Uterus (tissue), 4 donors: ENCODE results near the gene DYNLT3. TPM values are rescaled to one million over a fixed set of nuclear protein-coding genes. Genes with fewer than 3 reads are reported as not detected.

Experiments used
- DNase-seq, 2 donors: peaks; one replicate each; pipeline ENCODE4 v3.0.0-alpha.2; 2019 to 2020
- H3K27ac ChIP-seq, 2 donors: fragments of 200-600 bp; sonication (generic); 1 replicate in 1 of 2; 2 replicates in 1 of 2; pipeline ENCODE4 v1.5.1; 2016 to 2018
- H3K27me3 ChIP-seq, 2 donors: fragments of 200-600 bp; sonication (generic); one replicate each; pipeline ENCODE4 v1.5.1; 2018 to 2019; ENCODE audit warnings: control low read depth in 1 of 2
- H3K36me3 ChIP-seq, 2 donors: fragments of 200-600 bp; sonication (generic); one replicate each; pipeline ENCODE4 v1.5.1; 2019; ENCODE audit warnings: control low read depth in 1 of 2
- H3K4me1 ChIP-seq, 2 donors: fragments of 200-600 bp; sonication (generic); one replicate each; pipeline ENCODE4 v1.5.1; 2018 to 2019; ENCODE audit warnings: control low read depth in 1 of 2
- H3K4me3 ChIP-seq, 2 donors: fragments of 200-600 bp; sonication (generic); 1 replicate in 1 of 2; 2 replicates in 1 of 2; pipeline ENCODE4 v1.5.1; 2018 to 2019; ENCODE audit warnings: mild to moderate bottlenecking in 1 of 2
- H3K9me3 ChIP-seq, 2 donors: fragments of 200-600 bp; sonication (generic); one replicate each; pipeline ENCODE4 v1.5.1; 2019; ENCODE audit warnings: control low read depth in 1 of 2
- POLR2A ChIP-seq, 2 donors: fragments of 450-650 bp; IDR thresholded peaks; one replicate each; pipeline ENCODE4 v1.6.1; 2016; ENCODE audit warnings: antibody characterized with exemption in 2 of 2, mild to moderate bottlenecking in 1 of 2, moderate library complexity in 1 of 2
- intact Hi-C: fragments of 100-400 bp; cut with DNase I; formaldehyde crosslinking; loops from one replicate; pipeline ENCODE4 v1.15.1; 2023; ENCODE audit warnings: low total_unique reads
- total RNA-seq, 4 donors: library from RNA; depleted of rRNA in 3 of 4; stranded (reverse); fragments of >200 nt in 3 of 4; gene quantifications; one replicate each; pipeline versions ENCODE4 v1.1.0 to v1.2.4, GENCODE V29; 2014 to 2023
- TF ChIP-seq, protein P1 (sequence below), 4 experiments: fragments of 200-600 bp in 2 of 4; fragments of 450-650 bp in 2 of 4; sonication (generic) in 2 of 4; IDR thresholded peaks; one replicate each; pipeline ENCODE4 v1.5.1; 2016 to 2019; ENCODE audit warnings: antibody characterized with exemption in 4 of 4, mild to moderate bottlenecking in 2 of 4, moderate library complexity in 1 of 4
- donor health status: DM: yes; HTN: yes; CAD: no.

Gene DYNLT3
- total RNA-seq, 4 donors from 2014 or later: 31.3 to 59.7 (median 46.6) TPM

DNA sequence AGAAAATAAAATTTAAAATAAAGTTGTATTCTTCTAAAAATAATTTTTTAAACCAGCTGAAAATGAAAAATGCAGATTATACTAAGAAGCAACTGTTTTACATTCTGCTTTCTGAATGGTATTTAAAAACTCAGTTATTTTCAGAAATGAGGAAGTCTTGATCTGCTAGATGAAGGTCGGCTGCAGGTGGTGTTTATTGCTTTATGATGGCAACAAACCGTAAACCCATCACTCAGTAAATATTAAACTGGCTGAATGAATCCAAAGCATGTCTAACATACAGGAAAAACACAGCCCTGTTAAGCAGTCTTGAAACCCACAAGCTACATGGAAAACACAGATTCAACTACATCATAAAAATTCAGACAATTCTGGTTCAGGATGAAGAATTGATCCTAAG lies 29.3 kb downstream of the DYNLT3 start:
- H3K9me3 ChIP-seq: no peaks in the 10 kb centered on the region
- H3K4me1 ChIP-seq: no peaks in the 10 kb centered on the region
- H3K36me3 ChIP-seq: no peaks in the 10 kb centered on the region
- intact Hi-C loops: no loop called here
- H3K27me3 ChIP-seq: no peaks in the 10 kb centered on the region
- DNase-seq: no peak
- TF ChIP-seq, protein P1, sequence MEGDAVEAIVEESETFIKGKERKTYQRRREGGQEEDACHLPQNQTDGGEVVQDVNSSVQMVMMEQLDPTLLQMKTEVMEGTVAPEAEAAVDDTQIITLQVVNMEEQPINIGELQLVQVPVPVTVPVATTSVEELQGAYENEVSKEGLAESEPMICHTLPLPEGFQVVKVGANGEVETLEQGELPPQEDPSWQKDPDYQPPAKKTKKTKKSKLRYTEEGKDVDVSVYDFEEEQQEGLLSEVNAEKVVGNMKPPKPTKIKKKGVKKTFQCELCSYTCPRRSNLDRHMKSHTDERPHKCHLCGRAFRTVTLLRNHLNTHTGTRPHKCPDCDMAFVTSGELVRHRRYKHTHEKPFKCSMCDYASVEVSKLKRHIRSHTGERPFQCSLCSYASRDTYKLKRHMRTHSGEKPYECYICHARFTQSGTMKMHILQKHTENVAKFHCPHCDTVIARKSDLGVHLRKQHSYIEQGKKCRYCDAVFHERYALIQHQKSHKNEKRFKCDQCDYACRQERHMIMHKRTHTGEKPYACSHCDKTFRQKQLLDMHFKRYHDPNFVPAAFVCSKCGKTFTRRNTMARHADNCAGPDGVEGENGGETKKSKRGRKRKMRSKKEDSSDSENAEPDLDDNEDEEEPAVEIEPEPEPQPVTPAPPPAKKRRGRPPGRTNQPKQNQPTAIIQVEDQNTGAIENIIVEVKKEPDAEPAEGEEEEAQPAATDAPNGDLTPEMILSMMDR (IDR thresholded peaks at IDR 0.05): no peak
- no peak for TF ChIP-seq POLR2A (IDR thresholded peaks at IDR 0.05)
- H3K4me3 ChIP-seq: no peak overlapping the region
- H3K27ac ChIP-seq: no peak overlapping the region

DNA sequence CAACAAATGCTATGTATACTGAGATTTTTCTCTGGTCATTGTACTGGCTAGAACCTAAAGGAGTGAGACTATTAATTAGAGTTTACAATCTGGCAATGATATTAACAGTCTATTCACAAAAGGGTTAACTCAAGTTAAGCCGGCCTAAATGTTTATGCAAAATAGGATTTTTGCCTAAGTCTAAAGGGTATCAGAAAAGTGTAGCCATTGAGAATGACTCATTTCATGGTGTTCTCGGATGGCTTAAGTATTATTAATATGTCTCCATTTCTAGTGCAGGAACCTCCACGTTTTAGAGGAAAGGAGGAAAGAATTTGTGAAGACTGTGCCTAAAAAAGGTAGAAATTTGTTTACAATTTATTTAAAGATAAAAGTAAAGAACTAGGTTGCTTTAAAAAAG lies 29.8 kb downstream of the DYNLT3 start:
- Histone ChIP-seq H3K27ac (no peak overlapping the region), H3K4me1 (no peaks in the 10 kb centered on the region), H3K27me3 (no peaks in the 10 kb centered on the region), H3K36me3 (no peaks in the 10 kb centered on the region), H3K4me3 (no peak overlapping the region), H3K9me3 (no peaks in the 10 kb centered on the region)
- TF ChIP-seq POLR2A (IDR thresholded peaks at IDR 0.05): no peak
- TF ChIP-seq, protein P1 (IDR thresholded peaks at IDR 0.05): no peak
- no peak for DNase-seq
- intact Hi-C loops: no loop called here

DNA sequence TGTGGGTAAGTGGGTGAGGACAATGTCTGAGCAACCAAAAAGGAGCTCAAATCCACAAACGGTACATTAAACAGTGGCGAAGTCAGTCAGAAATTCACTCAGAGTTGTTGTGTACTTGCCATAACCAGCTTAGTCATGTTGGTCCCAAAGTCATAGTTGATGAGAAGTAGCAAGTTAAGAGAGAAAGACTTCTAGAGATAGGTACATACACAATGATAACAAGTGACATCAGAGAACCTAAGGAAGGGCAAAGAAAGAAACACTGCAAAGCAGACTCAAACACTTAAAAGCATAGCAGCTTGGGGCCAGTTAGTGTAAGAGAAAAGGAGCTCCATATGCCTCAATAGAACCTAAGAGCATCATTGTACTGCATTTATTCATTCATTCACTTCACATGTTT lies 30.2 kb downstream of the DYNLT3 start:
- Histone ChIP-seq H3K9me3 (no peaks in the 10 kb centered on the region), H3K4me3 (no peak overlapping the region), H3K27me3 (no peaks in the 10 kb centered on the region), H3K27ac (no peak overlapping the region), H3K4me1 (no peaks in the 10 kb centered on the region), H3K36me3 (no peaks in the 10 kb centered on the region)
- intact Hi-C loops: no loop called here
- no peak for TF ChIP-seq POLR2A (IDR thresholded peaks at IDR 0.05)
- TF ChIP-seq, protein P1 (IDR thresholded peaks at IDR 0.05): no peak
- DNase-seq: no peak

DNA sequence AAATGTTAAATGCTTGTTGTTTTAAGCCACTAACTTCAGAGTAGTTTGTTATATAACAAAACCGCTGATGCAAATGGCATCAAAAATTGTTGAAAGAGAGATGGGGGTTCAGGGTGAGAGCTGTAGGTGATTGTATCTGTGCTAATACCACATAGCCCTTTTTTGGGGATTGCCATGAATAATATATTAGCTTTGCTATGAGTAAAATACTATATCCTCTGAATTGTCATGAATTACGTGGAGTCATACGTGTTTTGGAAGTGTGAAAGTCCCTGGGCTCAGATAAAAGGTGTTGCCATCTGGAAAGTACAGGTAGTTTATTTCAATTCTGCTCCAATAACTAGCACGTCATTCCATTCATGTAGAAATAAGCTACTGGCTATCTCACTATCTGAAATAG lies 30.6 kb downstream of the DYNLT3 start:
- DNase-seq: no peak
- no peak for TF ChIP-seq POLR2A (IDR thresholded peaks at IDR 0.05)
- TF ChIP-seq, protein P1 (IDR thresholded peaks at IDR 0.05): no peak
- H3K9me3 ChIP-seq: no peaks in the 10 kb centered on the region
- no peaks in the 10 kb centered on the region for H3K4me1 ChIP-seq
- H3K27me3 ChIP-seq: no peaks in the 10 kb centered on the region
- H3K4me3 ChIP-seq: no peak overlapping the region
- H3K27ac ChIP-seq: no peak overlapping the region
- no peaks in the 10 kb centered on the region for H3K36me3 ChIP-seq
- intact Hi-C loops: no loop called here

DNA sequence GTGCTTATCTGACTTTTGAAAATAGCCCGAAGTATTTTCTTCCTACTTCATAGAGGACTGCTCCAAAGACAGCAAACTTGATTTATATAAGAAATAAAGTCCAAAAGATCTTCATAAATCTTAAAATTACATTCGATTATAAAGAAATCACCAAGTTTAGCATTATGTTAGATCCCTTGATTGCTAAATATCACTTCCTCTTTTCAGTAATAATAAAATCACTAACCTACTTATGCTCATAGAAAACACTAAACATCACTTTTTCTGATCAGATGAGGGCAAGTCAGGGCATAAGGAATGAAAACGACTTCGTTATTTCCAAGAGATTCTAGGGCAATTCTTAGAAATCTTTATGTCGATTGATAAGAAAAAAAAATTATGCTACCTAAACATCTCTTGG lies 32.0 kb downstream of the DYNLT3 start:
- no peaks in the 10 kb centered on the region for H3K27me3 ChIP-seq
- no peak overlapping the region for H3K4me3 ChIP-seq
- intact Hi-C loops: no loop called here

More for the DNA sequence above, 32.0 kb downstream of the DYNLT3 start:
- DNase-seq: no peak
- H3K9me3 ChIP-seq: no peaks in the 10 kb centered on the region
- H3K27ac ChIP-seq: no peak overlapping the region
- H3K36me3 ChIP-seq: no peaks in the 10 kb centered on the region
- H3K4me1 ChIP-seq: no peaks in the 10 kb centered on the region
- TF ChIP-seq, protein P1 (IDR thresholded peaks at IDR 0.05): no peak
- no peak for TF ChIP-seq POLR2A (IDR thresholded peaks at IDR 0.05)
